SH-SY5Y (cell line): ENCODE results near the gene TGFBR3.

Experiments
- GATA2 ChIP-seq: IDR thresholded peaks from 2 replicates; pipeline ENCODE4 v1.6.1; 2011; ENCODE audit warnings: mild to moderate bottlenecking, low read depth, low read length
- GATA3 ChIP-seq: IDR thresholded peaks from 2 replicates; pipeline ENCODE4 v1.6.1; 2011; ENCODE audit warnings: low read depth, mild to moderate bottlenecking, low read length, moderate library complexity

Gene TGFBR3

GRCh38 chr1:91680556-91681155 is 205.3 kb downstream of the TGFBR3 start:
- TF ChIP-seq GATA2 (no peak), GATA3 (no peak)

- TF ChIP-seq GATA2 = no peak
- TF ChIP-seq GATA3 = no peak
Observed at GRCh38 chr1:91679446-91679845, 206.5 kb downstream of the TGFBR3 start.

- TF ChIP-seq GATA2 (no peak), GATA3 (no peak)
Observed at GRCh38 chr1:91676030-91676429, 209.9 kb downstream of the TGFBR3 start.

GRCh38 chr1:91674107-91674506 is 211.8 kb downstream of the TGFBR3 start:
- TF ChIP-seq GATA3 = no peak
- TF ChIP-seq GATA2 = no peak

- no peak for TF ChIP-seq GATA3
- no peak for TF ChIP-seq GATA2
Observed at GRCh38 chr1:91673613-91674012, 212.3 kb downstream of the TGFBR3 start.

GRCh38 chr1:91672601-91673161 is 213.3 kb downstream of the TGFBR3 start:
- TF ChIP-seq GATA3 (no peak), GATA2 (no peak)

- TF ChIP-seq GATA2 (no peak), GATA3 (no peak)
Observed at GRCh38 chr1:91670781-91671180, 215.2 kb downstream of the TGFBR3 start.

GRCh38 chr1:91669584-91670350 is 216.2 kb downstream of the TGFBR3 start:
- no peak for TF ChIP-seq GATA2
- no peak for TF ChIP-seq GATA3

- TF ChIP-seq GATA3 (no peak), GATA2 (no peak)
Observed at GRCh38 chr1:91661121-91661520, 224.8 kb downstream of the TGFBR3 start.

- TF ChIP-seq GATA3 (no peak), GATA2 (no peak)
Observed at GRCh38 chr1:91660708-91661107, 225.2 kb downstream of the TGFBR3 start.

- TF ChIP-seq GATA2 (no peak), GATA3 (no peak)
Observed at GRCh38 chr1:91655912-91656449, 230.0 kb downstream of the TGFBR3 start.

- TF ChIP-seq GATA3 = no peak
- no peak for TF ChIP-seq GATA2
Observed at GRCh38 chr1:91653183-91653582, 232.8 kb downstream of the TGFBR3 start.

GRCh38 chr1:91651661-91652071 is 234.3 kb downstream of the TGFBR3 start:
- TF ChIP-seq GATA3 (no peak), GATA2 (no peak)

- TF ChIP-seq GATA3 (no peak), GATA2 (no peak)
Observed at GRCh38 chr1:91651243-91651642, 234.7 kb downstream of the TGFBR3 start.

- no peak for TF ChIP-seq GATA2
- TF ChIP-seq GATA3 = no peak
Observed at GRCh38 chr1:91650764-91651163, 235.2 kb downstream of the TGFBR3 start.
